A673 (cell line): ENCODE measurements around the gene WT1.

ENCODE experiments used
- EZH2 ChIP-seq: fragments of 200-600 bp; sonication (generic); IDR thresholded peaks from 2 replicates; pipeline ENCODE4 v1.6.1; 2017; ENCODE audit warnings: borderline replicate concordance, low read depth, mild to moderate bottlenecking, mixed read lengths, antibody characterized with exemption, low read length; ENCODE audit not compliant: poor library complexity, severe bottlenecking
- TF ChIP-seq, protein P1 (sequence below): fragments of 300-800, 200-600 bp; sonication (generic); conservative IDR thresholded peaks from 2 replicates; pipeline ENCODE4 v1.5.1; 2017; ENCODE audit warnings: low read depth, mild to moderate bottlenecking, antibody characterized with exemption, low read length, moderate library complexity, mixed read lengths

DNA sequence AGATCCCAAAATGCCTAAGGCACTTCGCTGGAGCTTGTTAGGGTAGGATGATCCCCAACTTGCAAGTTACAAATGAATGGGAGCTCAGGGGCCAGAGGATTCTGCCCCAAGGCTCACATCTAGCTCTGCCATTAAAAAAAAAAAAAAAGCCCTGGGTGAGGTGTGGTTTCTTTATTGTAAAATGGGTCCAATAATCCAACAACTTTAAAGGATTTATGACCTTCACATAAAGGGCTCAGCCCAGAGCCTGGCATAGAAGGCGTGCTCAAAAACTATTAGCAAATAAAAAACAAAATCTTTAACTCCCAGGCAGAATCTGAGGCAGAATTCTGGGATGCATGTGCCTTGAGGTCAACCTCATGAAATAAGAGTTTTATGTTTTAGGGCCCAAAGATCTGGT lies 42.5 kb downstream of the WT1 start:
- TF ChIP-seq, protein P1, sequence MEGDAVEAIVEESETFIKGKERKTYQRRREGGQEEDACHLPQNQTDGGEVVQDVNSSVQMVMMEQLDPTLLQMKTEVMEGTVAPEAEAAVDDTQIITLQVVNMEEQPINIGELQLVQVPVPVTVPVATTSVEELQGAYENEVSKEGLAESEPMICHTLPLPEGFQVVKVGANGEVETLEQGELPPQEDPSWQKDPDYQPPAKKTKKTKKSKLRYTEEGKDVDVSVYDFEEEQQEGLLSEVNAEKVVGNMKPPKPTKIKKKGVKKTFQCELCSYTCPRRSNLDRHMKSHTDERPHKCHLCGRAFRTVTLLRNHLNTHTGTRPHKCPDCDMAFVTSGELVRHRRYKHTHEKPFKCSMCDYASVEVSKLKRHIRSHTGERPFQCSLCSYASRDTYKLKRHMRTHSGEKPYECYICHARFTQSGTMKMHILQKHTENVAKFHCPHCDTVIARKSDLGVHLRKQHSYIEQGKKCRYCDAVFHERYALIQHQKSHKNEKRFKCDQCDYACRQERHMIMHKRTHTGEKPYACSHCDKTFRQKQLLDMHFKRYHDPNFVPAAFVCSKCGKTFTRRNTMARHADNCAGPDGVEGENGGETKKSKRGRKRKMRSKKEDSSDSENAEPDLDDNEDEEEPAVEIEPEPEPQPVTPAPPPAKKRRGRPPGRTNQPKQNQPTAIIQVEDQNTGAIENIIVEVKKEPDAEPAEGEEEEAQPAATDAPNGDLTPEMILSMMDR, result no peak
- TF ChIP-seq EZH2, result no peak
